Measurements from ENCODE around the gene MEIS2.

MEIS2 gene

GRCh38 chr15:37100109-37100965 lies at the start of gene MEIS2:
Gene MEIS2 (minus strand): TSS chr15:37100549. CDS start chr15:37099466, 1,083 bp downstream.
- DNase-seq (ENCODE audit: low spot score): peak; percentile 50

DNA sequence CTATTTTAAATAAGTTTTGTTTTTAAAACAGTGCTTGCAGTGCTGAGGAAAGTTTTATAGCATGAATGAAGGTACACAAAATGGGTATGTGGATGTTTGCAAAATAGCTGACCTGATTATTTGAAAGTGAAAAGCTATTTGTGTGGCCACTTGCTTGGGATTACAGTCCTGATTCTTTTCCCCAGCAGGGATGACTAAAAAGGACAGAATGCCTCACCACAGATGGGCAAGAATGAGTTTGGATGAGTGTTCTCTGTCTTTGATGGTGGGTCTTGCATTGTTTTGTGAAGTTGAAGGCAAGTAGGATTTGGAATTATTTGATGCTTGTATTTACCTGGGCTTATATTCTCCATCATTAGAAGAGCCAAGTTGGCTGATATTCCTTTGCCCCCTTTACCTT lies 48.8 kb upstream of the MEIS2 start:
- no peak for DNase-seq (ENCODE audit: low spot score)

GRCh38 chr15:37148714-37149113 lies 48.4 kb upstream of the MEIS2 start:
- DNase-seq (ENCODE audit: low spot score): no peak

GRCh38 chr15:37143351-37143750 lies 43.0 kb upstream of the MEIS2 start:
- DNase-seq (ENCODE audit: low spot score): no peak

DNA sequence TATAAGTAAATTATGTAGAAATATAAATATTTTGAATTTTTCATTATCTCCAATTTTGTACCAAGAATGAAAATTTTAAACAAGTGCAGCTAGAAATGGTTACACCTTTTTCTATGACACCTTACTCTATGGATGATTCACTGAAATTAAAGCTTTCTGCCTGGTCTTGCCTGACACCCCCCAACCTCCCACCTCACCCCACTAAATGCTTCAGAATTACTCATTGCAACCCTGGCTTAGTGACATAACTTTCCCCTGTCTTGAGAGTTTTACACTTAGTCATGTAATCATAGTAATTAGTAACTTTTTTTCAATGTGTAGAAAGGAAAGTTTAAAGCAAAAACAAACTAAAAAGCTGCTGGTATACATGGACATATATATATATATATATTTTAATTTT lies 42.0 kb upstream of the MEIS2 start:
- DNase-seq (ENCODE audit: low spot score): no peak

DNA sequence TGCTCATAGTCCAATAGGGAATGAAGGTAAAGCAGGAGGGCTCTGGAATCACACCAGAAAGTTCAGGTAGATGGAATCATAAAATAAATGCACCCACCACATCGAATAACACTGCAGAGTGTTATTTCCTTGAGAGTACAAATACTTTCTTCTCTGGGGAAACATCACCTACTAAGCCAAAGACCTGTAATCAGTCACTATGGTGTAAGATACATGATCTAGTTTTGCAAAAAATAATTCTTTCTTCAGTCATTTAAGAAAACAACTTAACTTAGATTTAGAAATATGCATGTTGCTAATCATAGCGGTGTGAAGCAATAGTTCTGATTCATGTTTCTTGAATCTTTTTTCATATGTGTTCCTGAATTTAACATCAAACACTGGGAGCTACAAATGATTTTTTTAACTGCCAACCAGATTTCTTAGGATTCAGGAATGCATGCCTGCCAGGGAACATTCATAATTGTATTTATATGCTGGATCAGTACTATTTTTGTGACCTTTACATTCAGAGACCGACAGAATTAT lies 40.2 kb upstream of the MEIS2 start:
- DNase-seq (ENCODE audit: low spot score): no peak

DNA sequence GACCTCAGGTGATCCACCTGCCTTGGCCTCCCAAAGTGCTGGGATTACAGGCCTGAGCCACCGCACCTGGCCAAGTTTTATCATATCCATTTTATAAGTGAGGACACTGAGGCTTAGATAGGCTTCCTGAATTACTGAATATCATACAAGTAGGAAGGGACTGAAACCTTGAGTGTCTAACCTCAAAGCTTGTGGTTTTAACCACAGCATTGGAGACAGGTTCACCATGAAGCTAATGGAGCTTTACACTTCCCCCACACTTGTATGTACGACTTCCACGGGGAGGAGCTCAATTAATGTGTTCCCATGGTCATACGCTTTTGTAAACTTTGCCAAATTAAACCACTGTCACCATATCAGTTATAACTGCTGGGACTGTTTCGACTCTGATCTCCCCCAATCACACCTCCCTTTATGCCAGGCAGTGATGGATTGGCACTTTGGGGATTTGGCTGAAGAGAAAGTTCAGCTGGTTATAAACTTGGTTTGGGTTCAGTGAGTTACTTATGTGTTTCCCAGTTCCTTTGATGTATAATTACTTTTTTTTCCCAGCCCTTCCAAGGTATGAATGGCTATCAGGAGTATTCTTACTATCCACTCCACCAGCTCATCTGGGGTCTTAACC lies 38.4 kb upstream of the MEIS2 start:
- DNase-seq (ENCODE audit: low spot score): no peak

GRCh38 chr15:37137221-37137620 lies 36.9 kb upstream of the MEIS2 start:
- no peak for DNase-seq (ENCODE audit: low spot score)

DNA sequence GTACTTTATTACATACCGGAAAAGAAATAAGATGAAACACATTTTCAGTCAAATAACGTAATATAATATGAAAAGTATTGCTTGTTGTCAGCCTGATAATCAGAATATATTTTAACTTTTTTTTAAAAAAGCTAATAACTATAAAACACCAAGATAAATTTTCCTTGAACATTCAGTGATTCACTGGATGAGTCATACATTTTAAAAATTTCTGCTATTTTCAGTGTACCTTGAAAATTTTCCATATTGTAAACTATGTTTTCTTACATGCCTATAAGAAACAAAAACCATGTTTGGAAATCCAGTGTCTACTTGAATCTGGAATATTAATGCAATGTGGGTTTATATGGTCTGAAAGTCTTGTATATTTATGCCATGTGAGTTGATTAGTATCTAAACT lies 36.3 kb upstream of the MEIS2 start:
- no peak for DNase-seq (ENCODE audit: low spot score)

DNA sequence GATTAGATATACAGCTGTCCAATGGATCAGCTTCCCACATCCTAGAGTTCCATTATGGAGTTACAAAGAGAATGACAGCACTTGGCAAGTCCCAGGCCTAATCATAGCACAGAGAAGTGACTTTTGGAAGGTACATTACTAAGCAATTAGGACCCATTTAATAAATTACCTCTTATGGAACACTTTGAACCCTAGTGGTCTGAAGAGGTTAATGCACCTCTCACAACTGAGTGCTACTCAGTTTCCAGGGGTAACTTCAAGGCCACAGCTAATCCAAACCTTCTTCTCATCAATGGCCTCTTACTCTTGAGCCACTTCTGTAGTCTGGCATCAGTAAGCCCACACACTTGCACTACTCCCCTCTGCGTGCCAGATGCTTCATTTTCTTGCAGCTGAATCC lies 34.9 kb upstream of the MEIS2 start:
- no peak for DNase-seq (ENCODE audit: low spot score)

GRCh38 chr15:37134699-37135131 lies 34.4 kb upstream of the MEIS2 start:
- DNase-seq (ENCODE audit: low spot score): no peak

GRCh38 chr15:37134244-37134643 lies 33.9 kb upstream of the MEIS2 start:
- DNase-seq (ENCODE audit: low spot score): no peak

GRCh38 chr15:37133602-37134001 lies 33.3 kb upstream of the MEIS2 start:
- no peak for DNase-seq (ENCODE audit: low spot score)

DNA sequence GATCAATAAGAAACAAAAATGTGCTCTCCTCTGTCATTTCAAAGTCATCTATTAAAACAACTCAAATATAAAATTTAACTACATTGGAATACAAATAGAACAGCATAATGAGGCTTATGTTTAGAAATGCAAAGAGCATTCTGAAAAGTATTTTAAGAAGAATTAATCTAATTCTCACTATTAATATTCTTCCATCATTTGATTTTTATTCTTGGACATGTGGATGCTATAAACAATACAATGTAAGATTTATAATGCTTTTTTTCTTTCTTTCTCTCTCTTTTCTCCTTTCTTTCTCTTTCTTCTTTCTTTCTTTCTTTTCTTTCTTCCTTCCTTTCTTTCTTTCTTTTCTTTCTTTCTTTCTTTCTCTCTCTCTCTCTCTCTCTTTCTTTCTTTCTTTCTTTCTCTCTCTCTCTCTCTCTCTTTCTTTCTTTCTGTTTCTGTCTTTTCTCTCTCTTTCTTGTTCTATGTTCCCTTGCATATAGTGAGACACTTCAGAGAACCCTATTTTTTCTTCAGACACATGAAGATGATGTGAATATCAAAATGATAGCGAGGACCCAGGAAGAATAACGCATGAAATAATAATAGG lies 32.6 kb upstream of the MEIS2 start:
- no peak for DNase-seq (ENCODE audit: low spot score)

- DNase-seq (ENCODE audit: low spot score): no peak
These were observed 31.3 kb upstream of the MEIS2 start for GRCh38 chr15:37131621-37132020.

DNA sequence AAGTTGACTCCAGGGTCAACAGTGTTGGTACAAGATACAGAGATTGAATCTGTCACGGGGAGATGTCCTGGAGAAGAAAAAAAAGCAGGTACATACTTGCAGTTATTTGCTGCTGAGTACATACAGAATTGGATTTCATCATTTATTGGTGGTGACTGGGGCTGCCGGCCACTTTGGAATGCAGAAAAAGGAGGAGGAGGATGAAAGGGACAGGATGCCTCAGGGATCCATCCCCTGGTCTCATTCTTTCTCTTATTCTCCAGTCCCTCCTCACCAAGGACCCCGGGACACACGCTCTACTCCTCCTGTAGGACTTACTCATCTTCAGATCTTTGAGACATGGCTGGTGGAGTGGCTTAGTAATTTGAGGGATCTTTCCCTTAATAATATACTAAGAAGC lies 30.0 kb upstream of the MEIS2 start:
- no peak for DNase-seq (ENCODE audit: low spot score)

GRCh38 chr15:37125143-37125542 lies 24.8 kb upstream of the MEIS2 start:
- DNase-seq (ENCODE audit: low spot score): no peak

GRCh38 chr15:37124331-37124730 lies 24.0 kb upstream of the MEIS2 start:
- DNase-seq (ENCODE audit: low spot score): no peak

- no peak for DNase-seq (ENCODE audit: low spot score)
These were observed 22.4 kb upstream of the MEIS2 start for GRCh38 chr15:37122703-37123102.

- no peak for DNase-seq (ENCODE audit: low spot score)
These were observed 21.1 kb upstream of the MEIS2 start for GRCh38 chr15:37121492-37121891.

DNA sequence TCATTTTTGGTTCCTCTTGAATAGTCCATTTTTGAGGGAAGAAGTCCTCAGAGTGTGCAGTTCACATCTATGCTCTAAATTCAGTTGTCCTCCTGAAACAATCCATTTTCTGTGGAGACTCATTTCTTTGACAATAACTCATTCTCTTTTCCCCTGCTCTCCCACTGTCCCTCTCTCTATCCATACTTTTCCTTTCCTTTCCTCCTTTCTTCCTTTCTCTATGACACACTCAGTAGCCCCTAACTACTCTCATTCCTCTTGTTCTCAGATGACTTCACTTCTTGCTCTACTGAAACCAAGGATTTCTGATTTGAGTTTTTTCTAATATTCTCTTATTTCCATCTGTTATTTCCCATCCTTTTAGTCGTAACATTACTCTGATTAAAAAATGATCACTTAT lies 16.7 kb upstream of the MEIS2 start:
- DNase-seq (ENCODE audit: low spot score): no peak

DNA sequence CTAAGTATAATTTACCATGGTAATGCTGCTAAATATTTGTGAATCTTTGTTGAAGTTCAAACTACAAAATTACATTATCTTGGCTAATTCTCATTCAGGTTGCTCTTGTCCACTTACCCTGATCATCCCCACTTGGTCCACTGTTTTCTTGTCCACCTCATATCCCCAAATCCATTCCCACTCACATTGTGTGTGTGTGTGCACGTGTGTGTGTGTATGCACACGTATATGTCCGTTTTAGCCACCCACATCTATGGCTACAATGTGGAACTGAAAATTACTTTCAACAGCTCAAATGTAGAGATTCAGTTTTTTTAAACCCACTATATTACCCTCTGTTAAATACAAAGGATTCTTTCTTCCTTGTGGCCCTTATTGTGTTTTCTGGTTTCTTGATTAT lies 15.2 kb upstream of the MEIS2 start:
- no peak for DNase-seq (ENCODE audit: low spot score)

Data from activated CD4-positive, alpha-beta T cell treated with anti-CD3 and anti-CD28 coated beads, Interleukin-2, Interleukin-4, amounts not matched to agents 100 ng/mL and 50 ng/mL, durations not matched to agents 16 hours and 8 hours (primary cell).